MM.1S (cell line): ENCODE data around the gene TIPIN.

Experiments
- EZH2 ChIP-seq: fragments of 300-600 bp; sonication (generic); optimal IDR thresholded peaks from 2 replicates; pipeline ENCODE3; 2017; ENCODE audit warnings: low read depth, mild to moderate bottlenecking, antibody characterized with exemption, low read length, mixed read lengths
- TF ChIP-seq, protein P1 (sequence below): fragments of 300-600 bp; sonication (generic); IDR thresholded peaks from 2 replicates; pipeline ENCODE4 v1.5.1; 2016; ENCODE audit warnings: antibody characterized with exemption, low read length, mixed read lengths

DNA sequence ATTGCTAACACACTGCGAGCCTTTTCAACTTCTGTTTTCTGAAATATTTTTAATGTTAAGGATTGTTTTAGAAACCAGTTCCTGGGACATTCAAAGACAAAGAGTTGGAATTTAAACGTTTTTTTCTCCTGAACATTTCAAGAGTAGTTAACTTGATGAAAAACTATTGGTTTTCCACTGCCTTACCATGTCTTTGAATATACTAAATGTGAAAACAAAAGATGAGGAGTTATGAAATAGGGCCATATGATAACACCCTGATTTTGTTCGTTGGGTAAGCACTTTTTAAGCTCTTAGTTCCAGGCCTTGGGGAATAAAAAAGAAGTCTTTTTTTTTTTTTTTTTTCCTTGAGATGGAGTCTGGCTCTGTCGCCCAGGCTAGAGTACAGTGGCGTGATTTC, 60.3 kb downstream of the TIPIN start:
- TF ChIP-seq, protein P1, sequence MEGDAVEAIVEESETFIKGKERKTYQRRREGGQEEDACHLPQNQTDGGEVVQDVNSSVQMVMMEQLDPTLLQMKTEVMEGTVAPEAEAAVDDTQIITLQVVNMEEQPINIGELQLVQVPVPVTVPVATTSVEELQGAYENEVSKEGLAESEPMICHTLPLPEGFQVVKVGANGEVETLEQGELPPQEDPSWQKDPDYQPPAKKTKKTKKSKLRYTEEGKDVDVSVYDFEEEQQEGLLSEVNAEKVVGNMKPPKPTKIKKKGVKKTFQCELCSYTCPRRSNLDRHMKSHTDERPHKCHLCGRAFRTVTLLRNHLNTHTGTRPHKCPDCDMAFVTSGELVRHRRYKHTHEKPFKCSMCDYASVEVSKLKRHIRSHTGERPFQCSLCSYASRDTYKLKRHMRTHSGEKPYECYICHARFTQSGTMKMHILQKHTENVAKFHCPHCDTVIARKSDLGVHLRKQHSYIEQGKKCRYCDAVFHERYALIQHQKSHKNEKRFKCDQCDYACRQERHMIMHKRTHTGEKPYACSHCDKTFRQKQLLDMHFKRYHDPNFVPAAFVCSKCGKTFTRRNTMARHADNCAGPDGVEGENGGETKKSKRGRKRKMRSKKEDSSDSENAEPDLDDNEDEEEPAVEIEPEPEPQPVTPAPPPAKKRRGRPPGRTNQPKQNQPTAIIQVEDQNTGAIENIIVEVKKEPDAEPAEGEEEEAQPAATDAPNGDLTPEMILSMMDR, result no peak
- no peak for TF ChIP-seq EZH2
